Nephron (organoid): ENCODE results near the gene P3H4.

Experiments used
- H3K27ac Mint-ChIP-seq, 3 experiments: 2 replicates each; pipeline ENCODE4 v1.8.0; 2020; ENCODE audit warnings: mixed read lengths in 3 of 3, mild to moderate bottlenecking in 2 of 3, moderate library complexity in 1 of 3
- H3K27me3 Mint-ChIP-seq: 2 replicates; pipeline ENCODE4 v1.8.0; 2021; ENCODE audit warnings: low read depth, mild to moderate bottlenecking, moderate library complexity, mixed read lengths
- H3K36me3 Mint-ChIP-seq: 2 replicates; pipeline ENCODE4 v1.8.0; 2020; ENCODE audit warnings: low read depth, mixed read lengths
- H3K4me1 Mint-ChIP-seq: 2 replicates; pipeline ENCODE4 v1.8.0; 2020; ENCODE audit warnings: mixed read lengths
- H3K4me3 Mint-ChIP-seq, 3 experiments: 2 replicates each; pipeline ENCODE4 v1.8.0; 2020; ENCODE audit warnings: mild to moderate bottlenecking in 3 of 3, mixed read lengths in 3 of 3, moderate library complexity in 2 of 3
- H3K9me3 Mint-ChIP-seq: 2 replicates; pipeline ENCODE4 v1.8.0; 2020; ENCODE audit warnings: mixed read lengths
- TF ChIP-seq, protein P1 (sequence below), 3 experiments: fragments of 200-600 bp; sonication (generic); IDR thresholded peaks; one replicate each; pipeline ENCODE4 v1.5.0; 2021; ENCODE audit warnings: antibody characterized with exemption in 3 of 3; ENCODE audit not compliant: unreplicated experiment in 3 of 3

P3H4 gene

DNA sequence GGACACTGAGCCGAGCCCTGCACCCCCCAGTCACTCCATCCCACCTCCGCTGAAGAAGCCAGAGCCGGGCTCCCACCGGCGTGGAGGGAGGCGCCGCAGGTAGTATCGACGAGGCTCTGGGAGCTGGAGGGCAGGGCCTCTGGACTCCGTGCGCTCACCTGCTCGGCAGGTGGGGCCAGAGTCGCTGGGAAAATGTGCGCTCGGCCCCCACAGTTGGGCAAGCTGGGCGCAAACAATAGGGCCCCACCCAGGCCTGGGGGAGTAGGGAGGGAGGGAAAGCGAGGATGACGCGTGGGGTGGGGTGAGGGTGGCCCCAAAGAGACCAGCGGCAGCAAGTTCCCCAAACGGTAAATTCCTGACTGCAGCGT is 25.9 kb downstream of the P3H4 start:
- TF ChIP-seq, protein P1, sequence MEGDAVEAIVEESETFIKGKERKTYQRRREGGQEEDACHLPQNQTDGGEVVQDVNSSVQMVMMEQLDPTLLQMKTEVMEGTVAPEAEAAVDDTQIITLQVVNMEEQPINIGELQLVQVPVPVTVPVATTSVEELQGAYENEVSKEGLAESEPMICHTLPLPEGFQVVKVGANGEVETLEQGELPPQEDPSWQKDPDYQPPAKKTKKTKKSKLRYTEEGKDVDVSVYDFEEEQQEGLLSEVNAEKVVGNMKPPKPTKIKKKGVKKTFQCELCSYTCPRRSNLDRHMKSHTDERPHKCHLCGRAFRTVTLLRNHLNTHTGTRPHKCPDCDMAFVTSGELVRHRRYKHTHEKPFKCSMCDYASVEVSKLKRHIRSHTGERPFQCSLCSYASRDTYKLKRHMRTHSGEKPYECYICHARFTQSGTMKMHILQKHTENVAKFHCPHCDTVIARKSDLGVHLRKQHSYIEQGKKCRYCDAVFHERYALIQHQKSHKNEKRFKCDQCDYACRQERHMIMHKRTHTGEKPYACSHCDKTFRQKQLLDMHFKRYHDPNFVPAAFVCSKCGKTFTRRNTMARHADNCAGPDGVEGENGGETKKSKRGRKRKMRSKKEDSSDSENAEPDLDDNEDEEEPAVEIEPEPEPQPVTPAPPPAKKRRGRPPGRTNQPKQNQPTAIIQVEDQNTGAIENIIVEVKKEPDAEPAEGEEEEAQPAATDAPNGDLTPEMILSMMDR (IDR thresholded peaks at IDR 0.05; ENCODE audit: unreplicated experiment in 3 of 3): no peak
- Mint-ChIP-seq H3K27me3 (peaks cover 4% of the 10 kb centered on the region), H3K4me1 (peaks cover 47% of the 10 kb centered on the region)

DNA sequence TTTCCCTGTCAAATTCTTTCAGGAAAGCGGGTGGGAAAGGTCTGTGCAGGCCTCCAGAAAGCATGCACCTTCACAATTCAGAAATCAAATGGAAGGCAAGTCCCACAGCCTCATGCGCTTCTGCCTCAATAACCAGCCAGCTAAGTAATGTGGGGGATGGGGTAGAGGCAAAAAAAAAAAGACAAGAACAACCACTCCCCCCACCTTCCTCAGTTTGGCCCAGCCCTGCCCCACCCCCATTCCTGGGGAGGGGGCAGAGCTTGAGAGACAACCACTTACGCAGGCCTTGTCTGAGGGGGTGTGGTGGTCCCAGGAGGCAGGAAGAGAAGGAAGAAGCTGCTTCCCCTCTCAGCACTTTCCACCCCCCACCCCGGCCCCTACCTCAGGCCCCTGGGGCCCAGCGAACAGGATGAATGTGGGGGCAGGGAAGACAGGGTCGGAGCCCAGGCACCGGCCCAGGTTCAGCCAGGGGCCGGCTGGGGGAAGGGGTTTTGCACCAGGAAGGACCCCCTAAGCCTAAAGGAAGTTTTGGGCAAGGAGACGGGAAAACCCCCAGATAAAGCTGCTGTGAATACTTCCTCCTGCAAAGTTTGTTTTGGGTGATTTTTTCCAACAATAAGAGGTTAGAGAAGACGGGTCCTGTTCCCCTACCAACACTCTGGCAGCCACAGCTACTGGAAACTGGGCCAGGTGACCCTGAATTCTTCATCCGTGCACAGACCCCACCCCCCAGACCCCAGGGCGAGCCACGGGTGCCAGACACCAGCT is 26.5 kb downstream of the P3H4 start:
- H3K27me3 Mint-ChIP-seq: peaks cover 6% of the 10 kb centered on the region

More for the DNA sequence above, 25.9 kb downstream of the P3H4 start:
- peaks cover 9% of the 10 kb centered on the region for H3K36me3 Mint-ChIP-seq
- peak overlapping the region; percentile 85 to 97 (median 94) for H3K4me3 Mint-ChIP-seq
- no peaks in the 10 kb centered on the region for H3K9me3 Mint-ChIP-seq
- peak overlapping the region; percentile 91 to 95 (median 95) for H3K27ac Mint-ChIP-seq

DNA sequence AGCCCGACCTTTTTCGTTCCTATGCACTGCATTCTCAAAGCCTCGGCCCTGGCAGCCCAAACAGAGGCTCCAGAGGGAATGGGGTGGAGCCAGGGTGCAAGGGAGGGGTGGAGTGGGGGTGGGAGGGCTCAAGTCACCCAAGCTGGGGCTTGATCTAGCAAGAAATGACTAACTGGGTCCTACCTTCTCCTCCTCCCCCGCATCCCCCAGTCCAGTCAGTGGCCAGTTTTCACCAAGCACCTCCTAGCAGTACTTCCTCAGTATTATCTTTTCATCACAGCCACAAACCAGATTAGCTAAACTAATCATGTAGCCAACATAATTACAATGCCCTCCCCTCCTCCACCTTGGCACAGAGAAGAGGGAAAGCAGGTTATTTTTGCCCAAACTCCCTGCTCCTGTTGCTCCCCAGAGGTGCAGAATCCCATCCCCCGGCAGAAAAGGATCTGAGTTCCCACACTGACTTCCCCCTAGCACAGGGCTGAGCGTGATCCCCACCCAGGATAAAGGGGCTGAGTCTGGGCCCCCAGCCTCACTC is 27.5 kb downstream of the P3H4 start:
- Mint-ChIP-seq H3K9me3 (no peaks in the 10 kb centered on the region), H3K27ac (peak overlapping the region; percentile 91 to 95 (median 95)), H3K4me1 (peaks cover 42% of the 10 kb centered on the region), H3K4me3 (peak overlapping the region; percentile 85 to 97 (median 94)), H3K27me3 (peaks cover 6% of the 10 kb centered on the region), H3K36me3 (peaks cover 9% of the 10 kb centered on the region)
- TF ChIP-seq, protein P1 (IDR thresholded peaks at IDR 0.05; ENCODE audit: unreplicated experiment in 3 of 3): no peak

More for the DNA sequence above, 26.5 kb downstream of the P3H4 start:
- Mint-ChIP-seq H3K27ac (peak overlapping the region; percentile 91 to 95 (median 95)), H3K4me3 (peak overlapping the region; percentile 85 to 97 (median 94)), H3K4me1 (peaks cover 47% of the 10 kb centered on the region), H3K9me3 (no peaks in the 10 kb centered on the region), H3K36me3 (peaks cover 9% of the 10 kb centered on the region)
- TF ChIP-seq, protein P1 (IDR thresholded peaks at IDR 0.05; ENCODE audit: unreplicated experiment in 3 of 3): no peak

DNA sequence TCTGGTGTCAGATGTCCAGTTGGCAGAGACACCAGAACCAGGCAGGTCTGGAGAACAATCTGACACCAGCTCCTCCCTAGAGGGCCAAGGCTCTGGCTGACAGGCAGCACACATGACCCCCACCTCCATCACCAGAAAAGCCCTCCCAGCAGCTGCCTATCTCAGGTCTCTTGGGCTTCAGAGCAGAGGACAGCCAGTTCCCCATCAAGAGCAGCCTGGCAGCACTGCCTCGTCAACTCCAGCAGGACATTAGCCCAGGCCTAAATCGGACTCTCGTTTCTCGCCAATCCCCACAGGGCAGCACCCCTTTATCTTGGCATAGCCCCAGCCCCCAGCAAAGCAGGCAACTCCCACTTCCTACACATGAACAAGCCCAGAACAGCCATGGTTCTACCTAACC is 29.6 kb downstream of the P3H4 start:
- Mint-ChIP-seq H3K4me3 (peak overlapping the region; percentile 46 to 72 (median 67)), H3K36me3 (peaks cover 9% of the 10 kb centered on the region), H3K4me1 (peaks cover 44% of the 10 kb centered on the region), H3K27me3 (peaks cover 6% of the 10 kb centered on the region), H3K9me3 (no peaks in the 10 kb centered on the region), H3K27ac (peak overlapping the region; percentile 69 to 79 (median 69))
- TF ChIP-seq, protein P1 (IDR thresholded peaks at IDR 0.05; ENCODE audit: unreplicated experiment in 3 of 3): no peak

DNA sequence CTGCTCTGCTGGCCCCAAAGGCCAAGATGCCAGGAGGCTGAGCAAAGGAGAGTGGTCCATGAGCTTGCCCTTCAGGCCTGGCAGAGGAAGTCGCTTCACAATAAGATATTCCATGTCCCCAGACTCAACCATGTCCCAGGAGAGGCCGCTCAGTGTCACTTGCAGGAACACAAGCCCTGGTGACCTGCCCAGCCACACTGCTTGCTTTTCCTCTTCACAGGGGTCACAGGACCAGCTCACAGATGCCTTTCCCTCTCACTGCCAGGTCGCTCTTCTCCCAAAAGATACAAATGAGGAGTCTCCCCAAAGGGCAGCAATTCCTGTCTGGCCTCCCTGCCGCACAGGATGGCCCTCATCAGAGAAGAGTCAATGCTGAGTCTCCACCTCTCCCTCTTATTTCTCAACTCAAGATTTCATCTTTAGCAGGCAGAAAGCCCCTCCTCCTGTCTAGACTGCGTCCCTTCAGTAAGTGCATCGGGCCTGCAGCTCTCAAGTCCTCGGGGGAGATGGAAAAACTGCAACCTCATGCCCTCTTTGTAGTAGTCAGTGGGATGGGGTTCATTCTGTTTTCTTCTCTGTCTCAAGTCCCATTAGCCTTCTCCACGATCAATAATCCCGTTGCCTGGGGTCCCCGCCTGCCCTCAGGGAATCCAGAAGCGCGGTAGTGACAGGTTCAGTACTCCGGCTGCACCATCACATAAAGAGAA is 30.2 kb downstream of the P3H4 start:
- Mint-ChIP-seq H3K4me3 (peak overlapping the region; percentile 46 to 72 (median 67)), H3K27me3 (peaks cover 6% of the 10 kb centered on the region), H3K27ac (peak overlapping the region; percentile 69 to 79 (median 69)), H3K9me3 (no peaks in the 10 kb centered on the region), H3K36me3 (peaks cover 9% of the 10 kb centered on the region), H3K4me1 (peaks cover 40% of the 10 kb centered on the region)
- TF ChIP-seq, protein P1 (IDR thresholded peaks at IDR 0.05; ENCODE audit: unreplicated experiment in 3 of 3): no peak
